A549 (cell line): ENCODE measurements around the gene GM2A. TPM values are rescaled to one million over a fixed set of nuclear protein-coding genes. Genes with fewer than 3 reads are reported as not detected.

ENCODE experiments used
- ATAC-seq, 2 experiments: fragments of 200-7000 bp in 1 of 2; fragments of >200 bp in 1 of 2; cut with Nextera tagmentation in 1 of 2; cut with Tn5 transposase in 1 of 2; 3 replicates each; pipeline versions ENCODE4 v1.8.0 to v1.9.1; 2018 to 2020; ENCODE audit warnings: mild to moderate bottlenecking in 1 of 2, moderate library complexity in 1 of 2
- CTCF ChIA-PET: fragments of 300-600 bp; sonication (Branson Sonifier 250); formaldehyde crosslinking; extraction: SDS; loops from one replicate; lab custom pipeline; 2021; ENCODE audit warnings: antibody characterized with exemption, inconsistent platforms; lab: Yijun Ruan, JAX
- POLR2A ChIA-PET: fragments of 350-600 bp; formaldehyde crosslinking; extraction: SDS; loops from one replicate; lab custom pipeline; 2021; ENCODE audit warnings: antibody characterized with exemption, inconsistent platforms; lab: Yijun Ruan, JAX
- DNase-seq, 2 experiments: peaks; one replicate each; pipeline versions ENCODE4 v3.0.0 to v3.0.0-alpha.2; 2011 to 2016; ENCODE audit warnings: low read depth in 1 of 2, low spot score in 1 of 2
- FAIRE-seq: peaks from 2 replicates; lab custom pipeline; 2011; peaks lifted over from hg19 to GRCh38; lab: Jason Lieb, UNC
- H3K27ac ChIP-seq, 2 experiments: fragments of >200 bp; sonication (Bioruptor Twin); formaldehyde crosslinking; 3 replicates each; pipeline ENCODE4 v1.5.1; 2016 to 2017
- H3K4me1 ChIP-seq: fragments of >200 bp; sonication (Bioruptor Twin); formaldehyde crosslinking; 3 replicates; pipeline ENCODE4 v1.6.1; 2016
- H3K4me2 ChIP-seq: fragments of >200 bp; sonication (Bioruptor Twin); formaldehyde crosslinking; 3 replicates; pipeline ENCODE4 v1.6.1; 2016
- H3K4me3 ChIP-seq: fragments of >200 bp; sonication (Bioruptor Twin); formaldehyde crosslinking; 3 replicates; pipeline ENCODE4 v1.5.1; 2016
- H3K9me3 ChIP-seq: fragments of >200 bp; sonication (Bioruptor Twin); formaldehyde crosslinking; 3 replicates; pipeline ENCODE4 v1.6.1; 2016
- BHLHE40 ChIP-seq: IDR thresholded peaks from 2 replicates; pipeline ENCODE4 v1.6.1; 2012; ENCODE audit warnings: low read depth, low read length, inconsistent platforms
- CHD2 ChIP-seq: fragments of 150-350 bp; IDR thresholded peaks from 2 replicates; pipeline ENCODE4 v1.6.1; 2014; ENCODE audit warnings: low read length; ENCODE audit not compliant: partially characterized antibody
- EHMT2 ChIP-seq: fragments of 200-600 bp; sonication (generic); IDR thresholded peaks from 2 replicates; pipeline ENCODE4 v1.6.1; 2016; ENCODE audit warnings: antibody characterized with exemption, low read depth, mild to moderate bottlenecking, moderate library complexity
- FOSL2 ChIP-seq, 2 experiments: fragments of 450-650 bp in 1 of 2; fragments of >200 bp in 1 of 2; sonication (Bioruptor Twin) in 1 of 2; formaldehyde crosslinking; IDR thresholded peaks; 2 replicates each; pipeline versions ENCODE4 v1.5.0 to v1.6.1; 2016 to 2020; ENCODE audit warnings: mild to moderate bottlenecking in 1 of 2, moderate library complexity in 1 of 2
- KDM1A ChIP-seq: fragments of 200-600 bp; sonication (generic); IDR thresholded peaks from 2 replicates; pipeline ENCODE4 v1.6.1; 2016; ENCODE audit warnings: low read depth, mild to moderate bottlenecking
- NR3C1 ChIP-seq: fragments of >200 bp; sonication (Bioruptor Twin); formaldehyde crosslinking; IDR thresholded peaks from 3 replicates; pipeline ENCODE4 v1.6.1; 2017
- POLR2A ChIP-seq: IDR thresholded peaks from 2 replicates; pipeline ENCODE4 v1.6.1; 2012; ENCODE audit warnings: mild to moderate bottlenecking, low read length
- RAD21 ChIP-seq, 2 experiments: fragments of >200 bp in 1 of 2; sonication (Bioruptor Twin) in 1 of 2; formaldehyde crosslinking in 1 of 2; IDR thresholded peaks in 1 of 2; conservative IDR thresholded peaks in 1 of 2; 2 replicates in 1 of 2; 3 replicates in 1 of 2; pipeline ENCODE4 v1.6.1; 2012 to 2018; ENCODE audit warnings: inconsistent platforms in 1 of 2
- RCOR1 ChIP-seq: fragments of 150-350 bp; IDR thresholded peaks from 2 replicates; pipeline ENCODE4 v1.6.1; 2014; ENCODE audit warnings: antibody characterized with exemption, low read length, low read depth
- ZNF302 ChIP-seq: fragments of 250-450 bp; sonication (Bioruptor Pico); IDR thresholded peaks from 2 replicates; pipeline ENCODE4 v1.9.0; 2021; ENCODE audit warnings: inconsistent platforms, mild to moderate bottlenecking, moderate library complexity
- WGBS: methylation state at CpG from one replicate; pipeline ENCODE4 v1.1.6; 2017; ENCODE audit errors: missing lambda C conversion rate; 5-methylcytosine and 5-hydroxymethylcytosine counted together
- polyA plus RNA-seq, 4 experiments: library from polyadenylated mRNA; depleted of rRNA in 3 of 4; stranded (reverse); fragments of >200 nt; fragmentation: RNase III in 1 of 4; extraction: RNeasy Plus Mini Kit Qiagen cat#74134 plus additional on column Dnase treatment in 1 of 4; gene quantifications; 2 replicates in 3 of 4; 3 replicates in 1 of 4; pipeline ENCODE4 v1.2.3, GENCODE V29; 2011 to 2017
- TF ChIP-seq, protein P1 (sequence below): IDR thresholded peaks from 2 replicates; pipeline ENCODE4 v1.6.1; 2012
- TF ChIP-seq, protein P2 (sequence below): fragments of 250-450 bp; sonication (Bioruptor Pico); IDR thresholded peaks from 2 replicates; pipeline ENCODE4 v1.5.0; 2020; ENCODE audit warnings: low read depth, mild to moderate bottlenecking, moderate library complexity
- TF ChIP-seq, protein P3 (sequence below): fragments of 200-600 bp; sonication (generic); IDR thresholded peaks from 2 replicates; pipeline ENCODE4 v1.6.1; 2016; ENCODE audit warnings: antibody characterized with exemption, mild to moderate bottlenecking, moderate library complexity

Gene GM2A
- polyA plus RNA-seq, 2 of the 4 experiments (the other 2 are of a cell fraction), result 9.6 to 17.4 TPM

GRCh38 chr5:151212406-151212798, 40.6 kb upstream of the GM2A start:
- TF ChIP-seq RCOR1 (no peak), FOSL2 (IDR thresholded peaks at IDR 0.05) (no peak), FOSL2 (CRISPR knock-in tag; IDR thresholded peaks at IDR 0.05) (no peak), RAD21 (conservative IDR thresholded peaks at IDR 0.05 in 1 of 2, IDR thresholded peaks at IDR 0.05 in 1 of 2) (no peak), ZNF302 (CRISPR knock-in tag) (no peak), KDM1A (no peak), CHD2 (no peak), NR3C1 (no peak)
- TF ChIP-seq, protein P1, sequence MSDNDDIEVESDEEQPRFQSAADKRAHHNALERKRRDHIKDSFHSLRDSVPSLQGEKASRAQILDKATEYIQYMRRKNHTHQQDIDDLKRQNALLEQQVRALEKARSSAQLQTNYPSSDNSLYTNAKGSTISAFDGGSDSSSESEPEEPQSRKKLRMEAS, result no peak
- WGBS, result 28% methylated on average over 3 of the region's 3 CpGs
- ChIA-PET CTCF (interaction anchor here (0.8 to 1.4 kb wide), 3 partner anchors 11 to 165 kb away, joined by 3 to 4 read pairs (median 3); partner anchors contain the start of gene CCDC69), POLR2A (no interaction called here)
- no peak for DNase-seq
- no peak overlapping the region for H3K4me2 ChIP-seq
- no peak for FAIRE-seq
- no peaks in the 10 kb centered on the region for H3K9me3 ChIP-seq
- no peak overlapping the region for H3K27ac ChIP-seq
- no peak for ATAC-seq
- no peak overlapping the region for H3K4me3 ChIP-seq
- no peaks in the 10 kb centered on the region for H3K4me1 ChIP-seq

GRCh38 chr5:151213803-151214613, 39.0 kb upstream of the GM2A start:
- FAIRE-seq, result no peak

More at GRCh38 chr5:151213803-151214613, 39.0 kb upstream of the GM2A start:
- ATAC-seq, result peak in 1 of 2 experiments; percentile 41; a peak in 2 of 6 replicates
- DNase-seq, result no peak
- no peak overlapping the region for H3K27ac ChIP-seq
- H3K4me2 ChIP-seq, result no peak overlapping the region
- H3K9me3 ChIP-seq, result no peaks in the 10 kb centered on the region
- TF ChIP-seq BHLHE40 (no peak), EHMT2 (no peak), POLR2A (no peak)
- TF ChIP-seq, protein P2, sequence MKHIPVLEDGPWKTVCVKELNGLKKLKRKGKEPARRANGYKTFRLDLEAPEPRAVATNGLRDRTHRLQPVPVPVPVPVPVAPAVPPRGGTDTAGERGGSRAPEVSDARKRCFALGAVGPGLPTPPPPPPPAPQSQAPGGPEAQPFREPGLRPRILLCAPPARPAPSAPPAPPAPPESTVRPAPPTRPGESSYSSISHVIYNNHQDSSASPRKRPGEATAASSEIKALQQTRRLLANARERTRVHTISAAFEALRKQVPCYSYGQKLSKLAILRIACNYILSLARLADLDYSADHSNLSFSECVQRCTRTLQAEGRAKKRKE (CRISPR knock-in tag), result no peak
- TF ChIP-seq, protein P3, sequence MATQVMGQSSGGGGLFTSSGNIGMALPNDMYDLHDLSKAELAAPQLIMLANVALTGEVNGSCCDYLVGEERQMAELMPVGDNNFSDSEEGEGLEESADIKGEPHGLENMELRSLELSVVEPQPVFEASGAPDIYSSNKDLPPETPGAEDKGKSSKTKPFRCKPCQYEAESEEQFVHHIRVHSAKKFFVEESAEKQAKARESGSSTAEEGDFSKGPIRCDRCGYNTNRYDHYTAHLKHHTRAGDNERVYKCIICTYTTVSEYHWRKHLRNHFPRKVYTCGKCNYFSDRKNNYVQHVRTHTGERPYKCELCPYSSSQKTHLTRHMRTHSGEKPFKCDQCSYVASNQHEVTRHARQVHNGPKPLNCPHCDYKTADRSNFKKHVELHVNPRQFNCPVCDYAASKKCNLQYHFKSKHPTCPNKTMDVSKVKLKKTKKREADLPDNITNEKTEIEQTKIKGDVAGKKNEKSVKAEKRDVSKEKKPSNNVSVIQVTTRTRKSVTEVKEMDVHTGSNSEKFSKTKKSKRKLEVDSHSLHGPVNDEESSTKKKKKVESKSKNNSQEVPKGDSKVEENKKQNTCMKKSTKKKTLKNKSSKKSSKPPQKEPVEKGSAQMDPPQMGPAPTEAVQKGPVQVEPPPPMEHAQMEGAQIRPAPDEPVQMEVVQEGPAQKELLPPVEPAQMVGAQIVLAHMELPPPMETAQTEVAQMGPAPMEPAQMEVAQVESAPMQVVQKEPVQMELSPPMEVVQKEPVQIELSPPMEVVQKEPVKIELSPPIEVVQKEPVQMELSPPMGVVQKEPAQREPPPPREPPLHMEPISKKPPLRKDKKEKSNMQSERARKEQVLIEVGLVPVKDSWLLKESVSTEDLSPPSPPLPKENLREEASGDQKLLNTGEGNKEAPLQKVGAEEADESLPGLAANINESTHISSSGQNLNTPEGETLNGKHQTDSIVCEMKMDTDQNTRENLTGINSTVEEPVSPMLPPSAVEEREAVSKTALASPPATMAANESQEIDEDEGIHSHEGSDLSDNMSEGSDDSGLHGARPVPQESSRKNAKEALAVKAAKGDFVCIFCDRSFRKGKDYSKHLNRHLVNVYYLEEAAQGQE, result no peak
- POLR2A ChIA-PET, result no interaction called here
- WGBS, result 65% methylated on average over 9 of the region's 9 CpGs
- no peak overlapping the region for H3K4me3 ChIP-seq
- no peaks in the 10 kb centered on the region for H3K4me1 ChIP-seq
- CTCF ChIA-PET, result interaction anchor here (1.0 to 2.5 kb wide), 3 partner anchors 10 to 99 kb away, joined by 3 to 8 read pairs (median 3); partner anchors contain the start of gene CCDC69
